Ishikawa (cell line): Measurements from ENCODE around the gene UNC5C.

Experiments used
- CEBPB ChIP-seq: IDR thresholded peaks from 2 replicates; pipeline ENCODE4 v1.6.1; 2012
- CREB1 ChIP-seq: IDR thresholded peaks from 2 replicates; pipeline ENCODE4 v1.6.1; 2012; ENCODE audit warnings: low read depth
- EGR1 ChIP-seq: IDR thresholded peaks from 2 replicates; pipeline ENCODE4 v1.6.1; 2012
- EP300 ChIP-seq: IDR thresholded peaks from 2 replicates; pipeline ENCODE4 v1.6.1; 2012; ENCODE audit warnings: borderline replicate concordance
- FOXM1 ChIP-seq: IDR thresholded peaks from 2 replicates; pipeline ENCODE4 v1.6.1; 2012; ENCODE audit warnings: low read depth, borderline replicate concordance
- MAX ChIP-seq: IDR thresholded peaks from 2 replicates; pipeline ENCODE4 v1.6.1; 2012
- NFIC ChIP-seq: IDR thresholded peaks from 2 replicates; pipeline ENCODE4 v1.6.1; 2012
- RAD21 ChIP-seq: IDR thresholded peaks from 2 replicates; pipeline ENCODE4 v1.6.1; 2012; ENCODE audit warnings: low read depth
- TAF1 ChIP-seq: IDR thresholded peaks from 2 replicates; pipeline ENCODE4 v1.6.1; 2012; ENCODE audit warnings: low read depth, mild to moderate bottlenecking
- TCF12 ChIP-seq: IDR thresholded peaks from 2 replicates; pipeline ENCODE4 v1.6.1; 2012; ENCODE audit warnings: low read depth
- YY1 ChIP-seq: IDR thresholded peaks from 2 replicates; pipeline ENCODE4 v1.6.1; 2012; ENCODE audit warnings: low read depth
- ZBTB7A ChIP-seq: IDR thresholded peaks from 2 replicates; pipeline ENCODE4 v1.6.1; 2012; ENCODE audit warnings: low read depth
- TF ChIP-seq, protein P1 (sequence below): IDR thresholded peaks from 2 replicates; pipeline ENCODE4 v1.6.1; 2012

GRCh38 chr4:95596676-95597075, 47.9 kb upstream of the UNC5C start:
- TF ChIP-seq TAF1 (no peak), EP300 (no peak), FOXM1 (no peak), MAX (no peak), RAD21 (no peak), CREB1 (no peak), CEBPB (no peak), TCF12 (no peak), YY1 (no peak), NFIC (no peak), EGR1 (no peak), ZBTB7A (no peak)
- TF ChIP-seq, protein P1, sequence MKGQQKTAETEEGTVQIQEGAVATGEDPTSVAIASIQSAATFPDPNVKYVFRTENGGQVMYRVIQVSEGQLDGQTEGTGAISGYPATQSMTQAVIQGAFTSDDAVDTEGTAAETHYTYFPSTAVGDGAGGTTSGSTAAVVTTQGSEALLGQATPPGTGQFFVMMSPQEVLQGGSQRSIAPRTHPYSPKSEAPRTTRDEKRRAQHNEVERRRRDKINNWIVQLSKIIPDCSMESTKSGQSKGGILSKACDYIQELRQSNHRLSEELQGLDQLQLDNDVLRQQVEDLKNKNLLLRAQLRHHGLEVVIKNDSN, result no peak
